HepG2 (cell line): ENCODE measurements around the gene ATOH8. TPM values are rescaled to one million over a fixed set of nuclear protein-coding genes. Genes with fewer than 3 reads are reported as not detected.
A peak's percentile ranks its signal among the peaks of the same experiment; 100 is the strongest.

Experiments used
- ATAC-seq: fragments of 200-7000 bp; cut with Tn5 transposase; 3 replicates; pipeline ENCODE4 v1.9.1; 2020; ENCODE audit warnings: mild to moderate bottlenecking, moderate library complexity
- BruUV-seq: library from RNA; stranded (reverse); fragments of 400-500 nt; replicated peaks from 2 replicates; lab custom pipeline; 2021; lab: Mats Ljungman, UMichigan
- CTCF ChIA-PET: fragments of 300-600 bp; formaldehyde crosslinking; extraction: SDS; loops from one replicate; lab custom pipeline; 2021; ENCODE audit warnings: low total read pairs, inconsistent platforms, low intra/inter-chr PET ratio; lab: Yijun Ruan, JAX
- POLR2A ChIA-PET: fragments of 350-600 bp; sonication (Branson Sonifier 250); formaldehyde crosslinking; loops from one replicate; lab custom pipeline; 2020; ENCODE audit warnings: antibody characterized with exemption, inconsistent platforms; lab: Yijun Ruan, JAX
- DNase-seq: peaks from one replicate; pipeline ENCODE4 v3.0.0-alpha.2; 2015; ENCODE audit warnings: low spot score
- FAIRE-seq: peaks from 3 replicates; lab custom pipeline; 2011; peaks lifted over from hg19 to GRCh38; lab: Jason Lieb, UNC
- H2AFZ ChIP-seq: one replicate; pipeline ENCODE4 v1.6.1; 2011; ENCODE audit warnings: low read length, inconsistent platforms
- H3K27ac ChIP-seq: fragments of 300-600 bp; 3 replicates; pipeline ENCODE4 v1.8.0; 2011; ENCODE audit warnings: mixed run types, mild to moderate bottlenecking, mixed read lengths, low read length, inconsistent platforms; ENCODE audit not compliant: insufficient read depth; ENCODE audit errors: extremely low read length
- H3K27me3 ChIP-seq, 2 experiments: fragments of 200-600 bp in 1 of 2; 2 replicates in 1 of 2; 3 replicates in 1 of 2; pipeline versions ENCODE4 v1.6.0 to v1.8.0; 2011; ENCODE audit warnings: low read length in 2 of 2, mild to moderate bottlenecking in 2 of 2, moderate library complexity in 2 of 2, inconsistent platforms in 1 of 2; ENCODE audit not compliant: insufficient read depth in 2 of 2, control insufficient read depth in 1 of 2
- H3K36me3 ChIP-seq, 2 experiments: fragments of 200-600 bp in 1 of 2; replicated peaks in 1 of 2; 2 replicates in 1 of 2; 3 replicates in 1 of 2; pipeline versions ENCODE4 v1.5.1 to v1.8.0; 2011; ENCODE audit warnings: low read length in 2 of 2, inconsistent platforms in 1 of 2; ENCODE audit not compliant: insufficient read depth in 2 of 2, control insufficient read depth in 1 of 2
- H3K4me1 ChIP-seq: 2 replicates; pipeline ENCODE4 v1.5.1; 2012; ENCODE audit warnings: low read length, inconsistent platforms; ENCODE audit not compliant: insufficient read depth
- H3K4me2 ChIP-seq: 2 replicates; pipeline ENCODE4 v1.6.0; 2011; ENCODE audit warnings: low read depth, low read length, inconsistent platforms
- H3K4me3 ChIP-seq, 3 experiments: fragments of 200-600 bp in 1 of 3; sonication (generic), shearing (Covaris generic) in 1 of 3; replicated peaks in 1 of 3; 2 replicates each; pipeline ENCODE4 v1.5.1; 2011 to 2016; ENCODE audit warnings: low read length in 3 of 3, inconsistent platforms in 2 of 3, low read depth in 2 of 3, mild to moderate bottlenecking in 2 of 3, control low read depth in 1 of 3, mixed read lengths in 1 of 3; ENCODE audit not compliant: insufficient read depth in 1 of 3
- H3K79me2 ChIP-seq: one replicate; pipeline ENCODE4 v1.6.1; 2011; ENCODE audit warnings: low read length, inconsistent platforms; ENCODE audit not compliant: insufficient read depth
- H3K9ac ChIP-seq: 2 replicates; pipeline ENCODE4 v1.6.0; 2011; ENCODE audit warnings: mild to moderate bottlenecking, low read depth, low read length, inconsistent platforms; ENCODE audit not compliant: insufficient read depth
- H3K9me3 ChIP-seq: 2 replicates; pipeline ENCODE4 v1.5.1; 2012; ENCODE audit warnings: mild to moderate bottlenecking, low read length
- H4K20me1 ChIP-seq: 2 replicates; pipeline ENCODE4 v1.6.0; 2011; ENCODE audit warnings: inconsistent platforms, mild to moderate bottlenecking, low read length, moderate library complexity; ENCODE audit not compliant: insufficient read depth
- HNF4G ChIP-seq, 2 experiments: sonication (generic) in 1 of 2; formaldehyde crosslinking in 1 of 2; IDR thresholded peaks; 2 replicates each; pipeline versions ENCODE4 v1.4.0 to v1.6.1; 2011 to 2020; ENCODE audit warnings: borderline replicate concordance in 2 of 2, low read depth in 2 of 2, mild to moderate bottlenecking in 2 of 2, low read length in 1 of 2, missing genetic modification reagents in 1 of 2, moderate library complexity in 1 of 2
- SAP130 ChIP-seq: IDR thresholded peaks from 2 replicates; pipeline ENCODE4 v1.6.1; 2016; ENCODE audit warnings: low read depth
- ZNF124 ChIP-seq: sonication (generic); formaldehyde crosslinking; IDR thresholded peaks from 2 replicates; pipeline ENCODE4 v1.4.0; 2020; ENCODE audit warnings: missing genetic modification reagents
- ZNF138 ChIP-seq: sonication (generic); formaldehyde crosslinking; IDR thresholded peaks from 2 replicates; pipeline ENCODE4 v1.5.0; 2020; ENCODE audit warnings: mild to moderate bottlenecking, low read depth, missing genetic modification reagents
- ZNF446 ChIP-seq: sonication (generic); formaldehyde crosslinking; IDR thresholded peaks from 2 replicates; pipeline ENCODE4 v1.5.0; 2020; ENCODE audit warnings: mild to moderate bottlenecking, missing genetic modification reagents
- ZNF768 ChIP-seq: sonication (generic); formaldehyde crosslinking; IDR thresholded peaks from 2 replicates; pipeline ENCODE4 v1.4.0; 2020; ENCODE audit warnings: missing genetic modification reagents
- WGBS: methylation state at CpG from one replicate; pipeline ENCODE4 v1.1.6; 2017; ENCODE audit warnings: low lambda C conversion rate; 5-methylcytosine and 5-hydroxymethylcytosine counted together
- in situ Hi-C: cut with HindIII; loops from 2 replicates; pipeline ENCODE4 v1.10.0; 2017; ENCODE audit warnings: low pct_unique_long_range_greater_than_20kb; ENCODE audit not compliant: extremely low pct_ligation_motif_present
- intact Hi-C: fragments of 100-400 bp; cut with micrococcal nuclease; formaldehyde crosslinking; loops from one replicate; pipeline ENCODE4 v1.10.0; 2022; ENCODE audit not compliant: unreplicated experiment
- polyA plus RNA-seq, 8 experiments: library from polyadenylated mRNA; depleted of rRNA in 3 of 8; stranded (reverse) in 7 of 8; unstranded in 1 of 8; fragments of >200 nt; fragmentation: Illumina TruSeq in 4 of 8; extraction: Trizol in 4 of 8; gene quantifications; 2 replicates each; pipeline versions ENCODE4 v1.2.1 to v1.2.3, GENCODE V29; 2011 to 2016; ENCODE audit warnings: low read depth in 4 of 8, missing spikeins in 1 of 8, mixed read lengths in 1 of 8; ENCODE audit not compliant: insufficient read depth in 1 of 8
- total RNA-seq, 5 experiments: library from RNA; depleted of rRNA; stranded (reverse); fragments of >200 nt; fragmentation: Illumina TruSeq; extraction: Trizol; gene quantifications; 2 replicates each; pipeline ENCODE4 v1.2.3, GENCODE V29; 2016; ENCODE audit warnings: low read depth in 1 of 5

ATOH8 gene
- total and polyA plus RNA-seq, 2 of the 13 experiments (the other 11 are each of a cell fraction or from before 2014, with no cell fraction given), result 0.13 to 0.61 TPM

DNA sequence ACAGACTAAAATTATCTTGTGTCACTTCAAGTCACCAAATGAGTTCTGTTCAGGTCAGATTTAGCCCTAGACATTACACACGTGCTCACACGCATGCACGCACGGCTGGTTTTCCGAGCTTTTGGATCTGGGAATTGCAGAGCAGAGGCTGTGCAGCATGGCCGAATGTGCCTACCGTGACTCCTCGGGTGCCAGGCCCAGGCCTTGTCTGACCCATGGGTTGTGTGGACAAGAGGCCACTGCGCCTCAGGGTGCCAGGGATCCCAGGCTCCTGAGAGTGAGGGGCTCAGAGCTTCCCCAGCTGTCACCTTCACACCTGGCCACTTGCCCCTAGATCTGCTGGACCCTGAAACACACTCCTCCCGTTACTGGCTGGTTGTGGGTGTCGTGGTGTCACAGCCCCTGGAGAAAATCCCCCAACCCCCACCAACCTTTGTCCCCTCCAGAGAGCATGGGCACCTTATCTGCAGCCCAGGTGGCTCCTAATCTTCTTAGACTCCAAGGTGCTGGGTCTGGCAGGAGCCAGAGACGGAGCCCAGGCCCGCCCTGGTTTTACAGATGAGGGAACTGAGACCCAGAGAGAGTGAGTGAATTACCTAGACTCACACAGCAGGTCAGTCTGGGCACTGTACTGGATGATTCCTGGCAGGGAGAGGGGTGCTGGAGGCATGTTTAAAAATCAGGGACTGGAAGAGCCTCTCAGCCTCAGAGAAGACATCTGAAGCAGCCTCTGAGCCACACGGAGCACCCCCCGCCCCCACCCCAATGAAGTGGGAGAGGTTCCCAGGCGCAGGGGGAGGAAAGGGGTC is 56.8 kb downstream of the ATOH8 start:
- DNase-seq, result no peak
- BruUV-seq, result no TSS peak
- in situ Hi-C loops (loop anchor here (5.0 kb wide), 2 partner anchors 58 to 83 kb away; partner anchors contain the start of gene ATOH8), intact Hi-C loops (no loop called here)
- Histone ChIP-seq H3K36me3 (no peaks in the 10 kb centered on the region), H3K4me3 (no peak overlapping the region; a peak in 1 of 6 replicates), H3K79me2 (no peaks in the 10 kb centered on the region), H3K4me2 (peak overlapping the region; percentile 39), H3K9ac (no peak overlapping the region; the same call in 1 of the 2 replicates), H3K4me1 (peaks cover 53% of the 10 kb centered on the region), H3K9me3 (no peaks in the 10 kb centered on the region), H2AFZ (no peak overlapping the region), H3K27me3 (peaks cover 0 to 7% of the 10 kb centered on the region in 2 experiments; a peak in 1 of 5 replicates), H4K20me1 (no peaks in the 10 kb centered on the region), H3K27ac (no peak overlapping the region)
- no peak for ATAC-seq
- no peak for FAIRE-seq
- 48% methylated on average over 13 of the region's 16 CpGs for WGBS
- CTCF ChIA-PET, result interaction anchor here (1.5 to 7.3 kb wide), 2 partner anchors 59 to 82 kb away, joined by 4 to 107 read pairs; no protein-coding TSS in a partner anchor
- POLR2A ChIA-PET, result no interaction called here
- peak; percentile 83 for TF ChIP-seq ZNF768 (CRISPR knock-in tag)
- no peak for TF ChIP-seq ZNF446
- no peak for TF ChIP-seq ZNF138 (CRISPR knock-in tag)
- no peak for TF ChIP-seq SAP130 (CRISPR knock-in tag)
- TF ChIP-seq ZNF124 (CRISPR knock-in tag), result no peak
- no peak for TF ChIP-seq HNF4G (IDR thresholded peaks at IDR 0.05; ENCODE audit: borderline replicate concordance, low read depth, low read length)
- TF ChIP-seq HNF4G (CRISPR knock-in tag; IDR thresholded peaks at IDR 0.05; ENCODE audit: borderline replicate concordance, low read depth), result no peak
